ENCODE measurements around the gene TBX18.

The TBX18 gene

DNA sequence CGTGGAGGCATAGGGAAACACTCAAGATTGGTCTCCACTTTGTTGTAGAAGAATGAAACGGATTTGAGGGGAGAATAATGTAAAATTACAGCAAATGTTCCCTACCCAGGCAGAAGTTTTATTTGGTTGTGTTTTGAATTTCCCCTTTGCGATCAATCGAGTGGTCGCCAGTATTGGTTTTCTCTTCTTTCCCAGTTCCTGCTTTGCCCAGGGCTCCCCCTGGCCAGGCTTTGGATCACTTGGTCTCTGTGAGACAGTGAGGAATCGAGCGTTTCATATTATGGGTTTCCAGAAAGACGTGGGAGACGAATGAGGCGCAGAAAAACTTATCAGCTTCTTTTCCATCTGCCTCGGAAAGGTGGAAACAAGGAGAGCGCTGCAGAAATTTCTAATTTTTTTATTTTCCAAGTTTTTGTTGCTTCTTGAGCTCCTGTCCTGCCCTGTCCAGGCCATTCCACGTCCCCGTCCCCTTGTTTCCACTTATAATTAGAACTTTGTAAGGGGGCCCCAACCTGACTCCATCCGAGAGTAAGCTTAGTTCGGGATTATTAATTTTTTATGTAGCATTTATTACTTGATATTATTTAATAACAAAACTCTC is 7.5 kb upstream of the TBX18 start:
- POLR2A ChIA-PET, result interaction anchor here (4.4 kb wide), 1 partner anchor 9 kb away, joined by 69 read pairs; the partner anchor contains the start of gene TBX18

DNA sequence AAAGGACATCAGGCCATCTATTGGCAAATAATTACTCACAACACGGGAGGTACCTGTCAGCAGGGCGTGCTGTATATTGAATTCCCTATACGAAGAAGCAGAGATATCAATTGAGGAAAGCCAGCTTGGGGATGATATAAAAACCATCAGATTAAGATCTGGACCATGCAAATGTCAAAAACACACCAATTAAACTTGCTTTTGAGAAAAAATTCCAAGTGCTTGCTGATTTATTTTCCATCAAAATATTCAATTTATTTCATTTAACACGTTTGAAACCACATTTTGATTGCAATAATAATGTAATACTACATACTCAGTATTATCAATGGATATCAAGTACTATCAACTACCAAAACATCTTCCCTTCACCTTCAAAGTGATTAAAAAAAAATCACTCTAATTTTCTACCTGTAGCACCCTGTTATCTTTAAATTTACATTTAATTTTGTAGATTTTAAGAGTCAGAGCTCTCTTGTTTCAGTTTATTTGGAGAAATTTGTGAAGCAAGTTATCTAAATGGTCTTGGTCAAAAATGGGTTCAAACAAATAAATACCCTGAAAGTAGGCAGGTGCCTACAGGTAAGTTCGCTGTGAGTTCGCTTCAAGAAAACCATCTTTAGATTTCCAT is 6.8 kb upstream of the TBX18 start:
- Histone ChIP-seq H3K4me3 (ENCODE audit: low read depth, low read length) (no peak overlapping the region), H3K4me1 (ENCODE audit: control insufficient read depth, insufficient read depth, low read length) (peaks cover 6% of the 10 kb centered on the region), H3K36me3 (ENCODE audit: control insufficient read depth in 2 of 2, insufficient read depth in 1 of 2, low read length in 2 of 2) (no peaks in the 10 kb centered on the region), H3K27ac (ENCODE audit: extremely low read depth, low read depth, low read length) (no peak overlapping the region), H3K9me3 (ENCODE audit: control insufficient read depth, insufficient read depth, low read depth, low read length) (no peaks in the 10 kb centered on the region)
- POLR2A ChIA-PET, result interaction anchor here (4.4 kb wide), 1 partner anchor 9 kb away, joined by 69 read pairs; the partner anchor contains the start of gene TBX18
- CTCF ChIA-PET, result interaction anchor here (0.6 kb wide), 1 partner anchor 325 kb away, joined by 3 read pairs; no protein-coding TSS in a partner anchor
- TF ChIP-seq ZNF571 (tag by site-specific recombination; IDR thresholded peaks at IDR 0.05), result no peak
- no peak for TF ChIP-seq BCL11B (tag by site-specific recombination; IDR thresholded peaks at IDR 0.05; ENCODE audit: low read depth)
- TF ChIP-seq, protein P1, sequence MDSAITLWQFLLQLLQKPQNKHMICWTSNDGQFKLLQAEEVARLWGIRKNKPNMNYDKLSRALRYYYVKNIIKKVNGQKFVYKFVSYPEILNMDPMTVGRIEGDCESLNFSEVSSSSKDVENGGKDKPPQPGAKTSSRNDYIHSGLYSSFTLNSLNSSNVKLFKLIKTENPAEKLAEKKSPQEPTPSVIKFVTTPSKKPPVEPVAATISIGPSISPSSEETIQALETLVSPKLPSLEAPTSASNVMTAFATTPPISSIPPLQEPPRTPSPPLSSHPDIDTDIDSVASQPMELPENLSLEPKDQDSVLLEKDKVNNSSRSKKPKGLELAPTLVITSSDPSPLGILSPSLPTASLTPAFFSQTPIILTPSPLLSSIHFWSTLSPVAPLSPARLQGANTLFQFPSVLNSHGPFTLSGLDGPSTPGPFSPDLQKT (IDR thresholded peaks at IDR 0.05; ENCODE audit: borderline replicate concordance, low read depth, low read length), result no peak
- TF ChIP-seq, protein P2, sequence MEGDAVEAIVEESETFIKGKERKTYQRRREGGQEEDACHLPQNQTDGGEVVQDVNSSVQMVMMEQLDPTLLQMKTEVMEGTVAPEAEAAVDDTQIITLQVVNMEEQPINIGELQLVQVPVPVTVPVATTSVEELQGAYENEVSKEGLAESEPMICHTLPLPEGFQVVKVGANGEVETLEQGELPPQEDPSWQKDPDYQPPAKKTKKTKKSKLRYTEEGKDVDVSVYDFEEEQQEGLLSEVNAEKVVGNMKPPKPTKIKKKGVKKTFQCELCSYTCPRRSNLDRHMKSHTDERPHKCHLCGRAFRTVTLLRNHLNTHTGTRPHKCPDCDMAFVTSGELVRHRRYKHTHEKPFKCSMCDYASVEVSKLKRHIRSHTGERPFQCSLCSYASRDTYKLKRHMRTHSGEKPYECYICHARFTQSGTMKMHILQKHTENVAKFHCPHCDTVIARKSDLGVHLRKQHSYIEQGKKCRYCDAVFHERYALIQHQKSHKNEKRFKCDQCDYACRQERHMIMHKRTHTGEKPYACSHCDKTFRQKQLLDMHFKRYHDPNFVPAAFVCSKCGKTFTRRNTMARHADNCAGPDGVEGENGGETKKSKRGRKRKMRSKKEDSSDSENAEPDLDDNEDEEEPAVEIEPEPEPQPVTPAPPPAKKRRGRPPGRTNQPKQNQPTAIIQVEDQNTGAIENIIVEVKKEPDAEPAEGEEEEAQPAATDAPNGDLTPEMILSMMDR (tag by site-specific recombination; IDR thresholded peaks at IDR 0.05), result no peak
- no peak for TF ChIP-seq ZNF623 (tag by site-specific recombination; IDR thresholded peaks at IDR 0.05)
- no peak for TF ChIP-seq ZNF221 (tag by site-specific recombination; IDR thresholded peaks at IDR 0.05; ENCODE audit: borderline replicate concordance)
- no peak for TF ChIP-seq ZNF146 (tag by site-specific recombination; IDR thresholded peaks at IDR 0.05)
- TF ChIP-seq BCL11A (tag by site-specific recombination; IDR thresholded peaks at IDR 0.05; ENCODE audit: low read depth), result no peak
- TF ChIP-seq ZNF837 (tag by site-specific recombination; IDR thresholded peaks at IDR 0.05), result no peak
- TF ChIP-seq IKZF3 (tag by site-specific recombination; IDR thresholded peaks at IDR 0.05), result no peak
- TF ChIP-seq, protein P3, sequence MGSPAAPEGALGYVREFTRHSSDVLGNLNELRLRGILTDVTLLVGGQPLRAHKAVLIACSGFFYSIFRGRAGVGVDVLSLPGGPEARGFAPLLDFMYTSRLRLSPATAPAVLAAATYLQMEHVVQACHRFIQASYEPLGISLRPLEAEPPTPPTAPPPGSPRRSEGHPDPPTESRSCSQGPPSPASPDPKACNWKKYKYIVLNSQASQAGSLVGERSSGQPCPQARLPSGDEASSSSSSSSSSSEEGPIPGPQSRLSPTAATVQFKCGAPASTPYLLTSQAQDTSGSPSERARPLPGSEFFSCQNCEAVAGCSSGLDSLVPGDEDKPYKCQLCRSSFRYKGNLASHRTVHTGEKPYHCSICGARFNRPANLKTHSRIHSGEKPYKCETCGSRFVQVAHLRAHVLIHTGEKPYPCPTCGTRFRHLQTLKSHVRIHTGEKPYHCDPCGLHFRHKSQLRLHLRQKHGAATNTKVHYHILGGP (tag by site-specific recombination; IDR thresholded peaks at IDR 0.05), result no peak
- TF ChIP-seq ZNF24 (tag by site-specific recombination; IDR thresholded peaks at IDR 0.05), result no peak
- TF ChIP-seq, protein P4, sequence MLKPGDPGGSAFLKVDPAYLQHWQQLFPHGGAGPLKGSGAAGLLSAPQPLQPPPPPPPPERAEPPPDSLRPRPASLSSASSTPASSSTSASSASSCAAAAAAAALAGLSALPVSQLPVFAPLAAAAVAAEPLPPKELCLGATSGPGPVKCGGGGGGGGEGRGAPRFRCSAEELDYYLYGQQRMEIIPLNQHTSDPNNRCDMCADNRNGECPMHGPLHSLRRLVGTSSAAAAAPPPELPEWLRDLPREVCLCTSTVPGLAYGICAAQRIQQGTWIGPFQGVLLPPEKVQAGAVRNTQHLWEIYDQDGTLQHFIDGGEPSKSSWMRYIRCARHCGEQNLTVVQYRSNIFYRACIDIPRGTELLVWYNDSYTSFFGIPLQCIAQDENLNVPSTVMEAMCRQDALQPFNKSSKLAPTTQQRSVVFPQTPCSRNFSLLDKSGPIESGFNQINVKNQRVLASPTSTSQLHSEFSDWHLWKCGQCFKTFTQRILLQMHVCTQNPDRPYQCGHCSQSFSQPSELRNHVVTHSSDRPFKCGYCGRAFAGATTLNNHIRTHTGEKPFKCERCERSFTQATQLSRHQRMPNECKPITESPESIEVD (tag by site-specific recombination; IDR thresholded peaks at IDR 0.05), result no peak
- TF ChIP-seq, protein P5, sequence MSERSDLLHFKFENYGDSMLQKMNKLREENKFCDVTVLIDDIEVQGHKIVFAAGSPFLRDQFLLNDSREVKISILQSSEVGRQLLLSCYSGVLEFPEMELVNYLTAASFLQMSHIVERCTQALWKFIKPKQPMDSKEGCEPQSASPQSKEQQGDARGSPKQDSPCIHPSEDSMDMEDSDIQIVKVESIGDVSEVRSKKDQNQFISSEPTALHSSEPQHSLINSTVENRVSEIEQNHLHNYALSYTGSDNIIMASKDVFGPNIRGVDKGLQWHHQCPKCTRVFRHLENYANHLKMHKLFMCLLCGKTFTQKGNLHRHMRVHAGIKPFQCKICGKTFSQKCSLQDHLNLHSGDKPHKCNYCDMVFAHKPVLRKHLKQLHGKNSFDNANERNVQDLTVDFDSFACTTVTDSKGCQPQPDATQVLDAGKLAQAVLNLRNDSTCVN (tag by site-specific recombination; optimal IDR thresholded peaks at IDR 0.05), result no peak

More for the DNA sequence above, 7.5 kb upstream of the TBX18 start:
- TF ChIP-seq, protein P6, sequence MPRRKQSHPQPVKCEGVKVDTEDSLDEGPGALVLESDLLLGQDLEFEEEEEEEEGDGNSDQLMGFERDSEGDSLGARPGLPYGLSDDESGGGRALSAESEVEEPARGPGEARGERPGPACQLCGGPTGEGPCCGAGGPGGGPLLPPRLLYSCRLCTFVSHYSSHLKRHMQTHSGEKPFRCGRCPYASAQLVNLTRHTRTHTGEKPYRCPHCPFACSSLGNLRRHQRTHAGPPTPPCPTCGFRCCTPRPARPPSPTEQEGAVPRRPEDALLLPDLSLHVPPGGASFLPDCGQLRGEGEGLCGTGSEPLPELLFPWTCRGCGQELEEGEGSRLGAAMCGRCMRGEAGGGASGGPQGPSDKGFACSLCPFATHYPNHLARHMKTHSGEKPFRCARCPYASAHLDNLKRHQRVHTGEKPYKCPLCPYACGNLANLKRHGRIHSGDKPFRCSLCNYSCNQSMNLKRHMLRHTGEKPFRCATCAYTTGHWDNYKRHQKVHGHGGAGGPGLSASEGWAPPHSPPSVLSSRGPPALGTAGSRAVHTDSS (tag by site-specific recombination; IDR thresholded peaks at IDR 0.05), result no peak
- TF ChIP-seq ZNF184 (tag by site-specific recombination; IDR thresholded peaks at IDR 0.05), result no peak
- no peak for TF ChIP-seq ZNF830 (tag by site-specific recombination; IDR thresholded peaks at IDR 0.05; ENCODE audit: low read depth)
- TF ChIP-seq ZNF292 (tag by site-specific recombination; IDR thresholded peaks at IDR 0.05; ENCODE audit: borderline replicate concordance, low read depth), result no peak
- no peak for TF ChIP-seq ZBTB17 (tag by site-specific recombination; IDR thresholded peaks at IDR 0.05)
- no peak for TF ChIP-seq ZFP41 (tag by site-specific recombination; IDR thresholded peaks at IDR 0.05; ENCODE audit: borderline replicate concordance)
- TF ChIP-seq ZSCAN23 (tag by site-specific recombination; IDR thresholded peaks at IDR 0.05), result no peak
- TF ChIP-seq ZNF701 (tag by site-specific recombination; IDR thresholded peaks at IDR 0.05), result no peak
- TF ChIP-seq ZNF266 (tag by site-specific recombination; IDR thresholded peaks at IDR 0.05; ENCODE audit: low read depth), result no peak
- TF ChIP-seq ZNF843 (tag by site-specific recombination; IDR thresholded peaks at IDR 0.05), result no peak
- TF ChIP-seq, protein P7, sequence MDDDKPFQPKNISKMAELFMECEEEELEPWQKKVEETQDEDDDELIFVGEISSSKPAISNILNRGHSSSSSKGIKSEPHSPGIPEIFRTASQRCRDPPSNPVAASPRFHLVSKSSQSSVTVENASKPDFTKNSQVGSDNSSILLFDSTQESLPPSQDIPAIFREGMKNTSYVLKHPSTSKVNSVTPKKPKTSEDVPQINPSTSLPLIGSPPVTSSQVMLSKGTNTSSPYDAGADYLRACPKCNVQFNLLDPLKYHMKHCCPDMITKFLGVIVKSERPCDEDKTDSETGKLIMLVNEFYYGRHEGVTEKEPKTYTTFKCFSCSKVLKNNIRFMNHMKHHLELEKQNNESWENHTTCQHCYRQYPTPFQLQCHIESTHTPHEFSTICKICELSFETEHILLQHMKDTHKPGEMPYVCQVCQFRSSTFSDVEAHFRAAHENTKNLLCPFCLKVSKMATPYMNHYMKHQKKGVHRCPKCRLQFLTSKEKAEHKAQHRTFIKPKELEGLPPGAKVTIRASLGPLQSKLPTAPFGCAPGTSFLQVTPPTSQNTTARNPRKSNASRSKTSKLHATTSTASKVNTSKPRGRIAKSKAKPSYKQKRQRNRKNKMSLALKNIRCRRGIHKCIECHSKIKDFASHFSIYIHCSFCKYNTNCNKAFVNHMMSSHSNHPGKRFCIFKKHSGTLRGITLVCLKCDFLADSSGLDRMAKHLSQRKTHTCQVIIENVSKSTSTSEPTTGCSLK (tag by site-specific recombination; IDR thresholded peaks at IDR 0.05), result no peak
- TF ChIP-seq MEIS1 (CRISPR knock-in tag; IDR thresholded peaks at IDR 0.05; ENCODE audit: borderline replicate concordance), result no peak
- TF ChIP-seq ZNF24 (tag by site-specific recombination; IDR thresholded peaks at IDR 0.05), result no peak
- CTCF ChIA-PET, result interaction anchor here (0.6 kb wide), 1 partner anchor 42 kb away, joined by 4 read pairs; no protein-coding TSS in a partner anchor
- H3K9me3 ChIP-seq (ENCODE audit: control insufficient read depth, insufficient read depth, low read depth, low read length), result no peaks in the 10 kb centered on the region
- no peak overlapping the region for H3K4me3 ChIP-seq (ENCODE audit: low read depth, low read length)
- H3K27ac ChIP-seq (ENCODE audit: extremely low read depth, low read depth, low read length), result no peak overlapping the region
- H3K4me1 ChIP-seq (ENCODE audit: control insufficient read depth, insufficient read depth, low read length), result peaks cover 6% of the 10 kb centered on the region
- no peaks in the 10 kb centered on the region for H3K36me3 ChIP-seq (ENCODE audit: control insufficient read depth in 2 of 2, insufficient read depth in 1 of 2, low read length in 2 of 2)
